ENCODE results near the gene PLXND1.

The PLXND1 gene

DNA sequence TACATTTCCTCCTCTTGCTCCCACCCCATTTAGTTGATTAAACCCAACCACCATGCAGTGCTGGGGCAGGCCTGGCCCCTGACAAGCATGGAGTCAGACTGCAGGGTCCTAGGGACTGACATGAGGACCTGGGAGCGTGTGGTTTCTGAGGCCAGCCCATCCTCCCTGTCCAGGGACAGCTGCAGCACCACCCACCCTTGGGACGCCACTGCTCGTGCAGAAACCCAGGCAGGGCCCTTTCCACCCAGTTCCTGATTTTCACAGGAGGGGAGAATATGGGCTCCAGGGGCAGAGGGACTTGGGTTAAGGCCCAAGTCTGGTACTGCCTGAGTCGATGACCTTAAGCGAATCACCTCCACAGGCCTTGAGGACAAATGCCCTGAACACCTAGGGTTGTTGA is 23.7 kb downstream of the PLXND1 start:
- H3K79me2 ChIP-seq (ENCODE audit: insufficient read depth, low read length), result no peaks in the 10 kb centered on the region
- no peak overlapping the region for H2AFZ ChIP-seq (ENCODE audit: low read length)
- peaks cover 79% of the 10 kb centered on the region; the same call in 1 of the 2 replicates for H3K36me3 ChIP-seq (ENCODE audit: insufficient read depth, low read length)
- peaks cover 15% of the 10 kb centered on the region for H3K4me1 ChIP-seq (ENCODE audit: insufficient read depth, low read length, poor library complexity, severe bottlenecking)
- H4K20me1 ChIP-seq (ENCODE audit: insufficient read depth, low read length, poor library complexity, severe bottlenecking), result no peaks in the 10 kb centered on the region
- no peak for TF ChIP-seq EZH2phosphoT487 (IDR thresholded peaks at IDR 0.05; ENCODE audit: borderline replicate concordance)
- TF ChIP-seq, protein P1, sequence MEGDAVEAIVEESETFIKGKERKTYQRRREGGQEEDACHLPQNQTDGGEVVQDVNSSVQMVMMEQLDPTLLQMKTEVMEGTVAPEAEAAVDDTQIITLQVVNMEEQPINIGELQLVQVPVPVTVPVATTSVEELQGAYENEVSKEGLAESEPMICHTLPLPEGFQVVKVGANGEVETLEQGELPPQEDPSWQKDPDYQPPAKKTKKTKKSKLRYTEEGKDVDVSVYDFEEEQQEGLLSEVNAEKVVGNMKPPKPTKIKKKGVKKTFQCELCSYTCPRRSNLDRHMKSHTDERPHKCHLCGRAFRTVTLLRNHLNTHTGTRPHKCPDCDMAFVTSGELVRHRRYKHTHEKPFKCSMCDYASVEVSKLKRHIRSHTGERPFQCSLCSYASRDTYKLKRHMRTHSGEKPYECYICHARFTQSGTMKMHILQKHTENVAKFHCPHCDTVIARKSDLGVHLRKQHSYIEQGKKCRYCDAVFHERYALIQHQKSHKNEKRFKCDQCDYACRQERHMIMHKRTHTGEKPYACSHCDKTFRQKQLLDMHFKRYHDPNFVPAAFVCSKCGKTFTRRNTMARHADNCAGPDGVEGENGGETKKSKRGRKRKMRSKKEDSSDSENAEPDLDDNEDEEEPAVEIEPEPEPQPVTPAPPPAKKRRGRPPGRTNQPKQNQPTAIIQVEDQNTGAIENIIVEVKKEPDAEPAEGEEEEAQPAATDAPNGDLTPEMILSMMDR (conservative IDR thresholded peaks at IDR 0.05; ENCODE audit: low read length), result no peak
- no peaks in the 10 kb centered on the region for H3K9me3 ChIP-seq (ENCODE audit: insufficient read depth, low read depth, low read length)
- no peak overlapping the region for H3K4me2 ChIP-seq (ENCODE audit: low read depth, low read length, poor library complexity, severe bottlenecking)
- no peaks in the 10 kb centered on the region for H3K9me2 ChIP-seq (replicated peaks; ENCODE audit: low read depth, low read length)
- no peak overlapping the region for H3K9ac ChIP-seq (ENCODE audit: low read depth, low read length, poor library complexity, severe bottlenecking)
- no peaks in the 10 kb centered on the region for H3F3A ChIP-seq (ENCODE audit: low read depth)
- no peak overlapping the region for H3K4me3 ChIP-seq (ENCODE audit: low read length, poor library complexity, severe bottlenecking)
- H3K27me3 ChIP-seq (ENCODE audit: insufficient read depth, low read length, poor library complexity, severe bottlenecking), result no peaks in the 10 kb centered on the region

DNA sequence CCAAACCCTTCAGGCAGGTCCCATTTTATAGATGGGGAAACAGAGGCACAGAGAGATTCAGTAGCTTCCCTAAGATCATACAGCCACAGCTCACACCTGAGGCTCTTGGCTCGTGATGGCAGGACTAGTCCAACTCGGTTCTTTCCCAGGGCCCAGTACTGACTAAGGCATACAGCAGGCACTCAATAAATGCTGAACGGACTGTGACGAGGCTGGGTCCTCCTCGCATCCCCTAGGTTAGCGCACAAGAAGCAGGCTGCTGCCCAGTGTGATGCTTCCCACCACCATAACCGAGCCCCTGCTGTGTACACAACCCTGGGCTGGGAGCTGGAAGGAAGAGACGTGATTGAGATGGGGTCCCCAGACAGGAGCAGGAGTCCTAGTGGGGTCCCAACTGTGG is 24.9 kb downstream of the PLXND1 start:
- H3K27me3 ChIP-seq (ENCODE audit: insufficient read depth, low read length, poor library complexity, severe bottlenecking), result no peaks in the 10 kb centered on the region
- no peaks in the 10 kb centered on the region for H4K20me1 ChIP-seq (ENCODE audit: insufficient read depth, low read length, poor library complexity, severe bottlenecking)
- H2AFZ ChIP-seq (ENCODE audit: low read length), result no peak overlapping the region
- H3F3A ChIP-seq (ENCODE audit: low read depth), result no peaks in the 10 kb centered on the region
- no peaks in the 10 kb centered on the region for H3K79me2 ChIP-seq (ENCODE audit: insufficient read depth, low read length)
- no peaks in the 10 kb centered on the region for H3K9me2 ChIP-seq (replicated peaks; ENCODE audit: low read depth, low read length)
- H3K36me3 ChIP-seq (ENCODE audit: insufficient read depth, low read length), result peaks cover 72% of the 10 kb centered on the region; the same call in 1 of the 2 replicates
- no peak overlapping the region for H3K9ac ChIP-seq (ENCODE audit: low read depth, low read length, poor library complexity, severe bottlenecking)
- TF ChIP-seq, protein P1 (conservative IDR thresholded peaks at IDR 0.05; ENCODE audit: low read length), result no peak
- TF ChIP-seq EZH2phosphoT487 (IDR thresholded peaks at IDR 0.05; ENCODE audit: borderline replicate concordance), result no peak
- H3K4me2 ChIP-seq (ENCODE audit: low read depth, low read length, poor library complexity, severe bottlenecking), result no peak overlapping the region
- peaks cover 25% of the 10 kb centered on the region for H3K4me1 ChIP-seq (ENCODE audit: insufficient read depth, low read length, poor library complexity, severe bottlenecking)
- H3K9me3 ChIP-seq (ENCODE audit: insufficient read depth, low read depth, low read length), result no peaks in the 10 kb centered on the region
- H3K4me3 ChIP-seq (ENCODE audit: low read length, poor library complexity, severe bottlenecking), result no peak overlapping the region

DNA sequence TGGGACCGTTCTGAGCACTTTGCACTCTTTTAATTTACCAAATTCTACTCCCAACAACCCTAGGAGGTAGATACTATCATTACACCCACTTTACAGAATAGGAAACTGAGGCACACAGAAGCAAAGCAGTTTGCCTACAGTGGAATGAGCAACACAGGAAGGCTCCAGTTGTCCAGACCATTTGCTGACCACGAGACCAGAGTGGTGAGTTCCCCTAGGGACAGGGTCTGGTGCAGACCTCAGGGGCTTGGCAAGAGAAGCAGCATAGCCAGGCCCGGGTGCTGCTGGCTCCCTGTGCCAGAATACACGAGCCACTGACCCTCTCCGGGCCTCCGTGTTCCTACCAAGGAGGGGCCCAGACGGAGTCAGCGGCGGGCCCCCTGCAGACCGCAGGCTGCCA is 26.5 kb downstream of the PLXND1 start:
- Histone ChIP-seq H3K36me3 (ENCODE audit: insufficient read depth, low read length) (peaks cover 65% of the 10 kb centered on the region; the same call in 1 of the 2 replicates), H3K9ac (ENCODE audit: low read depth, low read length, poor library complexity, severe bottlenecking) (no peak overlapping the region), H3F3A (ENCODE audit: low read depth) (no peaks in the 10 kb centered on the region), H3K4me2 (ENCODE audit: low read depth, low read length, poor library complexity, severe bottlenecking) (no peak overlapping the region), H3K79me2 (ENCODE audit: insufficient read depth, low read length) (no peaks in the 10 kb centered on the region), H3K27me3 (ENCODE audit: insufficient read depth, low read length, poor library complexity, severe bottlenecking) (no peaks in the 10 kb centered on the region), H3K9me3 (ENCODE audit: insufficient read depth, low read depth, low read length) (no peaks in the 10 kb centered on the region), H2AFZ (ENCODE audit: low read length) (no peak overlapping the region), H3K9me2 (replicated peaks; ENCODE audit: low read depth, low read length) (no peaks in the 10 kb centered on the region), H3K4me3 (ENCODE audit: low read length, poor library complexity, severe bottlenecking) (no peak overlapping the region), H4K20me1 (ENCODE audit: insufficient read depth, low read length, poor library complexity, severe bottlenecking) (no peaks in the 10 kb centered on the region), H3K4me1 (ENCODE audit: insufficient read depth, low read length, poor library complexity, severe bottlenecking) (peaks cover 32% of the 10 kb centered on the region)
- TF ChIP-seq EZH2phosphoT487 (IDR thresholded peaks at IDR 0.05; ENCODE audit: borderline replicate concordance), result no peak
- TF ChIP-seq, protein P1 (conservative IDR thresholded peaks at IDR 0.05; ENCODE audit: low read length), result no peak
